Stomach (tissue), 9 donors: ENCODE measurements around the gene ZNF98. TPM values are rescaled to one million over a fixed set of nuclear protein-coding genes. Genes with fewer than 3 reads are reported as not detected.

Experiments used
- DNase-seq, 2 donors: peaks; one replicate each; pipeline versions ENCODE4 v3.0.0 to v3.0.0-alpha.2; 2013 to 2019
- H3K27ac ChIP-seq, 5 donors: fragments of 200-600 bp in 4 of 5; sonication (generic) in 4 of 5; one replicate each; pipeline ENCODE4 v1.5.1; 2013 to 2019; ENCODE audit warnings: mild to moderate bottlenecking in 1 of 5, moderate library complexity in 1 of 5
- H3K27me3 ChIP-seq, 3 donors: fragments of 200-600 bp; sonication (generic); one replicate each; pipeline ENCODE4 v1.5.1; 2017 to 2019; ENCODE audit warnings: mixed run types in 1 of 3
- H3K36me3 ChIP-seq, 4 donors: fragments of 200-600 bp; sonication (generic); 1 replicate in 3 of 4; 2 replicates in 1 of 4; pipeline ENCODE4 v1.5.1; 2016 to 2019
- H3K4me1 ChIP-seq, 4 donors: fragments of 200-600 bp; sonication (generic); one replicate each; pipeline ENCODE4 v1.5.1; 2016 to 2019
- H3K4me3 ChIP-seq, 4 donors: fragments of 200-600 bp; sonication (generic) in 3 of 4; one replicate each; pipeline ENCODE4 v1.5.1; 2016 to 2019; ENCODE audit warnings: mild to moderate bottlenecking in 1 of 4
- H3K9me3 ChIP-seq, 4 donors: fragments of 200-600 bp; sonication (generic); one replicate each; pipeline ENCODE4 v1.5.1; 2016 to 2019
- CTCF ChIP-seq, 7 experiments: fragments of 450-650 bp in 4 of 7; fragments of 200-600 bp in 3 of 7; sonication (generic) in 3 of 7; IDR thresholded peaks; one replicate each; pipeline ENCODE4 v1.5.1; 2016 to 2019; ENCODE audit warnings: antibody characterized with exemption in 7 of 7, control low read depth in 2 of 7, mild to moderate bottlenecking in 1 of 7
- EP300 ChIP-seq: sonication (generic); formaldehyde crosslinking; IDR thresholded peaks from one replicate; pipeline ENCODE4 v1.6.1; 2017; ENCODE audit warnings: antibody characterized with exemption
- POLR2A ChIP-seq, 4 donors: fragments of 450-650 bp; IDR thresholded peaks; one replicate each; pipeline ENCODE4 v1.6.1; 2016; ENCODE audit warnings: antibody characterized with exemption in 4 of 4, control low read depth in 2 of 4, mild to moderate bottlenecking in 1 of 4, moderate library complexity in 1 of 4
- POLR2AphosphoS5 ChIP-seq, 3 donors: sonication (generic); formaldehyde crosslinking; IDR thresholded peaks; one replicate each; pipeline ENCODE4 v1.6.1; 2016; ENCODE audit warnings: antibody characterized with exemption in 3 of 3
- WGBS, 5 donors: extraction: QIAGEN DNeasy Blood & Tissue Kit in 3 of 5; methylation state at CpG; one replicate each; pipeline versions ENCODE4 v1.1.5 to v1.1.7; 2013 to 2018; 5-methylcytosine and 5-hydroxymethylcytosine counted together
- intact Hi-C: fragments of 100-400 bp; cut with DNase I; formaldehyde crosslinking; loops from one replicate; pipeline ENCODE4 v1.15.1; 2023; ENCODE audit warnings: low total_unique reads
- polyA plus RNA-seq, 3 donors: library from polyadenylated mRNA; stranded (reverse); fragments of 200-250 nt; gene quantifications; one replicate each; pipeline ENCODE4 v1.2.3, GENCODE V29; 2013
- small RNA-seq, 4 donors: library from RNA; depleted of rRNA; stranded (forward); fragments of <200 nt; gene quantifications; one replicate each; pipeline ENCODE3, GENCODE V24; 2016
- total RNA-seq, 5 donors: library from RNA; depleted of rRNA; stranded (reverse); fragments of >200 nt; gene quantifications; one replicate each; pipeline versions ENCODE4 v1.1.0 to v1.2.3, GENCODE V29; 2014 to 2016
- donor health status: healthy with polysubstance abuse.
- donor health status: Bipolar disorder and iron deficiency.
- donor health status: healthy.

Gene ZNF98
- total and polyA plus RNA-seq, 8 donors = 5.3 TPM; not detected in 7

GRCh38 chr19:22354665-22355064 lies 67.5 kb downstream of the ZNF98 start:
- Histone ChIP-seq H3K27ac (no peak overlapping the region), H3K27me3 (no peaks in the 10 kb centered on the region), H3K4me3 (no peak overlapping the region), H3K4me1 (no peaks in the 10 kb centered on the region), H3K9me3 (peaks cover 0 to 78% (median 33%) of the 10 kb centered on the region in 4 donors), H3K36me3 (no peaks in the 10 kb centered on the region)
- TF ChIP-seq EP300 (no peak), CTCF (IDR thresholded peaks at IDR 0.05) (no peak), POLR2A (IDR thresholded peaks at IDR 0.05) (no peak), POLR2AphosphoS5 (IDR thresholded peaks at IDR 0.05) (no peak)
- WGBS, 5 donors = 50 to 60% (median 56%) methylated on average over 1 to 2 of the region's 2 CpGs
- no peak for DNase-seq
- intact Hi-C loops = no loop called here

Small RNA genes lying within 50 kb of the gene (small RNA-seq; reads per million reads assigned to genes)
- gene AC011494.1 = 0 reads per million in 4 donors

Other genes starting within 250 kb of the ZNF98 start
- 1 to 10 TPM in 2 of 5 donors, under 1 TPM in 1, not detected in 2; 0.58 to 3.1 (median 1.0) TPM for gene ZNF676, start 225.4 kb downstream of the ZNF98 start, total RNA-seq
- under 1 TPM in 2 of 3 donors, not detected in 1; 0.05 to 0.19 TPM for gene ZNF676, start 225.4 kb downstream of the ZNF98 start, polyA plus RNA-seq
- not detected for gene ZNF729, start 135.9 kb downstream of the ZNF98 start, total RNA-seq
- not detected for gene ZNF729, start 135.9 kb downstream of the ZNF98 start, polyA plus RNA-seq
- gene ZNF492, start 212.0 kb upstream of the ZNF98 start, total RNA-seq = 1 to 10 TPM in 2 of 5 donors, not detected in 3; 1.7 TPM
- under 1 TPM in 1 of 3 donors, not detected in 2; 0.10 TPM for gene ZNF492, start 212.0 kb upstream of the ZNF98 start, polyA plus RNA-seq